Caki2 (cell line): Measurements from ENCODE around the gene DUXA. TPM values are rescaled to one million over a fixed set of nuclear protein-coding genes. Genes with fewer than 3 reads are reported as not detected.

Experiments
- DNase-seq: peaks from one replicate; pipeline ENCODE4 v3.0.0-alpha.2; 2015; ENCODE audit warnings: low read depth
- in situ Hi-C: cut with HindIII; loops from 2 replicates; pipeline ENCODE4 v1.10.0; 2016; ENCODE audit warnings: low sequenced_read_pairs, low pct_unique_long_range_greater_than_20kb, mixed read lengths
- total RNA-seq: library from RNA; depleted of rRNA; stranded (reverse); fragments of >200 nt; shearing (Covaris generic); gene quantifications from 2 replicates; pipeline ENCODE4 v1.2.3, GENCODE V29; 2014; ENCODE audit warnings: low replicate concordance; rRNA removed

The DUXA gene
- total RNA-seq, 1 experiment from 2014 or later = not detected

GRCh38 chr19:57111329-57111644 is 56.0 kb downstream of the DUXA start:
- peak; percentile 21 for DNase-seq
- in situ Hi-C loops = no loop called here

GRCh38 chr19:57110592-57111328 is 56.5 kb downstream of the DUXA start:
- no peak for DNase-seq
- in situ Hi-C loops = no loop called here

GRCh38 chr19:57106722-57107235 is 60.5 kb downstream of the DUXA start:
- in situ Hi-C loops = no loop called here
- no peak for DNase-seq

- DNase-seq = no peak
- in situ Hi-C loops = no loop called here
Observed at GRCh38 chr19:57105976-57106721, 61.1 kb downstream of the DUXA start.

Other genes starting within 250 kb of the DUXA start
- gene USP29, start 47.5 kb downstream of the DUXA start, total RNA-seq = not detected in 2 replicates
- not detected in 2 replicates for gene ZIM3, start 22.3 kb downstream of the DUXA start, total RNA-seq
- gene ZNF264, start 24.0 kb upstream of the DUXA start, total RNA-seq = 25.9 and 74.9 TPM in 2 replicates
- 0.41 and 4.1 TPM in 2 replicates for gene AURKC, start 63.5 kb upstream of the DUXA start, total RNA-seq
- gene ZNF805, start 73.1 kb upstream of the DUXA start, total RNA-seq = 9.0 and 10.2 TPM in 2 replicates
- 28.9 and 34.3 TPM in 2 replicates for gene ZNF460, start 113.0 kb upstream of the DUXA start, total RNA-seq
- gene ZNF543, start 153.0 kb upstream of the DUXA start, total RNA-seq = 9.2 and 9.3 TPM in 2 replicates
- 13.0 and 15.1 TPM in 2 replicates for gene ZNF304, start 183.8 kb upstream of the DUXA start, total RNA-seq
- 31.4 and 34.3 TPM in 2 replicates for gene TRAPPC2B, start 196.1 kb upstream of the DUXA start, total RNA-seq
- 3.1 and 8.7 TPM in 2 replicates for gene ZNF547, start 196.1 kb upstream of the DUXA start, total RNA-seq
- 11.6 and 15.1 TPM in 2 replicates for gene ZNF548, start 222.4 kb upstream of the DUXA start, total RNA-seq
- 2.2 and 5.8 TPM in 2 replicates for gene ZNF17, start 243.7 kb upstream of the DUXA start, total RNA-seq